Activated T-helper 1 cell treated with Interleukin-2 at 50 U/mL for 16 hours (primary cell): ENCODE data around the gene GPR3.
A peak's percentile ranks its signal among the peaks of the same experiment; 100 is the strongest.
"Not testable (repeated sequence)": the region's sequence is repeated elsewhere in the genome, so short reads cannot be mapped to it uniquely, and the experiment has no call there.

ENCODE experiments used
- DNase-seq: peaks from one replicate; pipeline ENCODE4 v3.0.0-alpha.2; 2020; ENCODE audit warnings: low read depth

GPR3 gene

DNA sequence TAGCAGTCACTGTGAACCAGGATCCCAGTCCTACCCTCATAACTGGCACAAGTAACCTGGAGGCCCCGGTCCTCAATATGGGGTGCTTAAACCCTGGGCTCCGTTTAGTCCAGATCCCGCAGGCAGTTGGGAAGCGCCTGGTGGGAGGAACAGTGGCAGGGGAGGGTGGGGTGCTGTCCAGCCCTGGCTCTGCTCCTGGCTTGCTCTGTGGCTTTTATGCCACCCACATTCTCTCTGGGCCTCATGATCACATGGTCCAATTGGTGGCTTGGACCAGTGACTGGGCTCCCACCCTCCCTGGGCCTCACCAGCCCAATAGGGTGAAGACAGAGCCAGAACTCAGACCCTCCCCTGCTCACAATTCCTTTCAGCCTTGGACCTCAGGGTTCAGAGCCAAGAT, 12.2 kb upstream of the GPR3 start:
- no peak for DNase-seq

DNA sequence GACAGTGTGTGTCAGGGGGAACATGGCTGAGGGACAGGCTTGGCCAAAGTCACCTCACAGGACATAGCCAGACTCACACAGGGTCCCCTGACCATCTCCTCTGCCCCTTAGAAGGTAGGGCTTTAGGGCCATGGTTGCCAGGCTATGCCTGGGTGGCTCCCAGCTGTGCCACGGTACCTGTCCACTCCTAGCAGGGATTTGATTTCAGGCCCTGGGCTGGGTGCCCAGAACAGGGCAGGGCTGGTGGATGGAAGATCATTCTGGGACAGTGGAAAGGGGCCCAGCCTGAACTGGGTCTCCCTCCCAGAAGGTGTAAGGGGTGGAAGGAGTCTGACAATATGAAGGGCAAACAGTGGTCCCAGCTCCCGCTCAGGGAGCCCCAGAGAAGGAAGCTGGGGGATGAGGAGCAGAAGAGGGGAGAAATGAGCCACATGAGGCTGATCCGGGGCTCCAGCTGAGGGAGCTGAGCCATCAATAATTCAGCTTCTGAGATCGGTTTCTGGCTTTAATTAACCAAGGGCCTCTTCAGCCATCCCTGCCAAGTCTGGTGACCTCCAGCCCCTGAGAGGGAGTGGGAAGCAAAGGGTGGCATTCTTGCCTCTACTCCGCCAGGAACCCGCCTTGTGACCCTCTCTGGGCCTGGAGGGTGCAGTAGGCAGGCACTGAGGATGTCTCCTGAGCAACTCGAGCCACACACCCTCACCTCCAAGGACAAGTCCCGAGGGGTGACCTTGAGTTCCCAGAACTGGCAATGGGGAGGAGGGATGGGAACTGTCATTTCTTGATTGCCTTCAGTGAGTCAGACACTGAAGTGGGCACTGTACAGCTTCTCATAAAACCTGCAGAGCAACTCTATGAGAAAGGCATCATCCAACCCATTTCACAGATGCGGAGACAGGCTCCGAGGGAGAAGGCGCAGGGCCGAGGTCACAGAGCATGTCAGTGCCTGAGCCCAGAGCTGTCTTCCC, 11.4 kb upstream of the GPR3 start:
- no peak for DNase-seq

DNA sequence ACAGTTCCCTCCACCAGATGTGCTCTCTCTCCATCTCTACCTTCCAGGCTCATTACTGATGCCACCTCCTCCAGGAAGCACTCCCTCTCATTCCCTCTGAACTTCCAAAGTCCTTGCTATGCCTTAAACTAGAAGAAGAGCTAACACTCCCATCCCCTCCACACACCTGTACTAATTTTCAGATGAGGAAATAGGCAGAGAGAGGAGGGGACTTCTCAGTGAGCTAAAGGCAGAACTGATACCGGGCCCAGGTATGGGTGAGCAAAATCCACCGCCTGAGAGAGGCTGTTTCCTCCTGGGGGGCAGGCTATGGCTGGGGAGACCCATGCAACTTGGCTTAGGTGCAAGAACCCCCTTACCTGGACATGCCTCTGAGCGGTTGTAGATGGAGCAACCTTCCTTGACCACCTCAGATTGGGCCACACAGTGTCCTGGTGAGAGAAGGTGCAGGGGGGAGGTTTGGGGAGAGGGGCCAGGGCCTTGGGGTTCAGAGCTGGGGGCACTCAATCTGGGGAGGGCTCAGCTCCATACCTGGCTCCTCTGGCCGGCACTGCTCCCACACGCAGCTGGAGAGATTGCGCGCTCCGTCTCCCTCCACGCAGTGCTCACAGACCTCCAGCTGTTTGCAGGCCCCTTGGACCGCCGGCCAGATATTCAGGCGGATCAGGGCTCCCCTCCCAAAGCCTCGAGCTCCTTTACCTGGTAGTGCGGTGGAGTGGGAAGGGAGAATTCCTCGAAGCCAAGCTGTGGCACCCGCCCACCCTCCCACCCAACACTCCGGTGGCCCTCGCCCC, 10.3 kb upstream of the GPR3 start:
- no peak for DNase-seq

DNA sequence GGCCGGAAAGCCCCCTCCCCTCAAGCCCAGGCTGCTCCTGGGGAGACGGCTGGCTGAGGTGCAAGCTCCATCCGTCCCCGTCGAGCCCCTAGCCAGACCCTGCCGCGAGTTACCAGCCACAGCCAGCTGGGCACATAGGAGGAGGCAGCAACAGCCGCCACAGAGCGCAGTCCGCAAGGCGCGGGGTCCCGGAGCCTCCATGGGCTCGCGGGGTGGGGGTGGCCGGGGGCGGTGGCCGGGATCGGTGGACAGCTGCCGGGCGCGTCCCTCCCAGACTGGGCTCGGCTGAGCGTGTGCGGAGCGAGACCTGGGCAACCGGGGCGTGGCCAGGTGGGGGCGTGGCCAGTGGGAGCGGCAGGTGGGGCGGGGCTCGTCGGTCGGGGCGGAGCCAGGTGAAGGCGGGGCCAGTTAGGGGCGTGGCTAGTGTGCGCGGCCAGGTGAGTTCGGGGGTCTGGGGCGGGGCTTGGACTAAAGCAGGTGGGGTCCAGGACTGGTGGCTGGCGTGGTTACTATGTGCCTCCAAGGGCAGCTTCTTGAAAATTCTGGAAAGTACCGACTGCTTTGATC, 9.3 kb upstream of the GPR3 start, which contains the start of gene CD164L2:
Gene CD164L2 (minus strand): TSS at position 295 of the 567 bp plus-strand sequence. CDS start 94 bp downstream, at position 201.
- DNase-seq, result no peak

DNA sequence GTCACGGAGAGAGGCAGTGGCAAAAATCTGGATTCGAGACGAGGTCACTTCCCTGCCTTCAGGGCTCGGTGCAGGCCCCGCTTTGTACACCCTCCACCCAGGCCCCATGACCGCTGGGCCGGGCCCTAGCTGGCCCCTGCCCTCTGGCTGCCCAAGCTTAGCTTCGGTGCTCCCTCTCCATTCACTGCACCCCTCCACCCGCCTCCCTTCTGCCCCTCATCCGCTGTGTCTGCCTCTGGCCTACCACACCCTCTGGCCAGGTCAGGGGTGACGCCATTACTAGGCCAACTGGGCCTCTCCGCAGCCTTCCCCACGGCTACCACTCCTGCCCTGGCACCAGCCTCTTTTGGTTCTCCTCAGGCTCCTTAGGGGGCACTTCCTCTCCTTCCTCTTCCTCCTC, 8.8 kb upstream of the GPR3 start:
- DNase-seq, result no peak

DNA sequence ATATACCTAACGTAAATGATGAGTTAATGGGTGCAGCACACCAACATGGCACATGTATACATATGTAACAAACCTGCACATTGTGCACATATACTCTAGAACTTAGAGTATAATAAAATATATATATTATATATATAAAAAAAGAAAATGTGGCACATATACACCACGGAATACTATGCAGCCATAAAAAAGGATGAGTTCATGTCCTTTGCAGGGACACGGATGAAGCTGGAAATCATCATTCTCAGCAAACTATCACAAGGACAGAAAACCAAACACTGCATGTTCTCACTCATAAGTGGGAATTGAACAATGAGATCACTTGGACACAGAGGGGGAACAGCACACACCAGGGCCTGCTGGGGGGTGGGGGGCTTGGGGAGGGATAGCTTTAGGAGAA, 7.6 kb upstream of the GPR3 start:
- DNase-seq, result not testable (repeated sequence)

DNA sequence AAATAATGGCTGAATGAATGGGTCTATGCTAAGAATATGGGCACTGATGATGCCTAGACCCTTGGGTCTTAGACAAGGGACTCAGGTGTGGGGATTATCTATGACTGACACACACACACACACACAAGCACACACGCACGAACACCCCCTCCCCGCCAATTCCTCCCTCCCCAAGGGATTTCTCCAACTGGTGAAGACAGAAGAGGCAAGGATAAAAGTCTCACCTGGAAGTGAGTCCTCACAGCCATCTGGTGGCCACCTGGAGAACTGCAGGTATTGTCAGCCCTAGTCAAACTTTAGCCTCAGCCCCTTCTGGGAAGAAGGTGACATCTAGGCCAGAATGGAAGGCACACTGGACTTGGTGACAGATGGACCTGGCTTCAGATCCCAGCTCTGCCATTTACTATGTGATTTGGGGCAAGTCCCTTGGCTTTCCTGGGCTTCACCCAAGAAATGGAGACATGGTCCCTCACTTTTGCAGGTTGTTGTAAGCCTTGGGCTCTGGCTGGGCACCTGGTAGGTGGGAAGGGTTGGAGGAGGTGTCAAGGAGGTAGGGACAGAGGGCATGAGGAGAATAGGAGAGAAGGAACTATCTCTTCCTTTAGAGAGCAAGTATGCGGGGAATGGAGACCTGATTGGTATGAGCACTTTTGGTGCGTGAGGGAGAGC, 4.0 kb upstream of the GPR3 start:
- DNase-seq, result peak; percentile 51

DNA sequence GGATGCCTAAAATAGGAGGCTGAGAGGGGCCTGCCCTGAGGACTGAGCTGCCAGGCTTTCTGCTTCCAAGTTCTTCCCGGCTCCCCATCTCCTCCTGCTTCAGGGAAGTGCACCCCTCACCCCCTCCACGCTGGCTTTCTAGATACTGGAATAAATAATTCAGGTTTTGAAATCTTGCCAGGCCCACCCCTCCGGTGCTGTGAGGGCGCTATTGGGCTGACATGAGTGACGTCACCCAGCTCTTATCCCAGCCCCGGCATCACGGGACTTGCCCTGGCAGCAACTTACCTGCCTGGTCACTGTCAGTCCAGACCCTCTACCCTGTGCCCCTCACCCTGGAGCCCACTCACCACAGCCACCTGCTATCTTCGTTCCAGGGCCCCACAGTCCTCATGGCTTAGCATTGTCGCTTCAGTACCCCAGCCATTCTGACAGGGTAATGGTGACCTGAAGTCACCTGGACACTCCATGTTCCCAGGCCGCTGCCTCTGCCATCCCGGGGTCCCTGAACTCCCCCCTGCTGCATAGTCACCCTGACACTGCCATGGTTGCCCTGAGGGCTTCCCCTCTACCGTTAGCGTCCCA, 819 bp upstream of the GPR3 start:
- no peak for DNase-seq

DNA sequence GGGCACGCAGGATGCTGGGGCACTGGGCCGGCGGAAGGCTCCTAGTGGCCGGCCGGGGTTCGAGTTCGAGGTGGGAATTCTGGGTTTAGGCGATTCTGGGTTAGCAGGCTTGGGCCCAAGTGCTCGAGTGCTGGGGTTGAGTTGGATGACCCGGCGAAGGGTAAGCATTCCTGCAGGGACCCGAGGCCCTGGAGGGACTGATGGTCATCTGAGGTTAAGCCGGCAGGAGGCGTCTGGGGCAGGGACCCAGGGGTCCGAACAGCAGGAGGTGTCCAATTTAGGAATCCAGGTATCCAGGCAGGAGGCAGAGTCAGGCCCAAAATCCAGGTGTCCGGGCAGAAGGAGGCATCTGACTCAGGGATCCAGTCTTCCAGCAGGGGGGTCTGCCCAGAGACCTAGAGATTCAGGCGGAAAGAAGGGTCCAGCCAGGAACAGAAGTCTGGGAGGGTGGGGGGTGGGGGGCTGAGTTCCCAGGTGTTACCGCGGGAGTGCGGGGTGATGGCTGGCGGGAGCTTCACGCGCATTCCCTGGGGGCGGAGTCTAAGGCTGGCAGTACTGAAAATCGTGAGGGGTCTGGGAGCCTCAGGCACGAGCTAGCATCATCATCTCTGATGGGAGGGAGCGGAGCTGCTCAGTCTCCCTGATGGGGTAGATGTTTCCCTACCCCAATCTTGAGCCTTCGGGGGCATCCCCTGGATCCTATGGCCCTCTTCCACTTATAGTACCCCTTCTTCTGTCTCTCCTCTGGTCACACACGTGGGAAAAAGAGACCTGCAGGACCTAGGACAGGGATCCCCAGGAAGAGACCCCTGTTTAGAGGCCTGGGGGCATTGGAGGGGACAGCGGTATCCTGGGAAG, 585 bp downstream of the GPR3 start:
- no peak for DNase-seq

DNA sequence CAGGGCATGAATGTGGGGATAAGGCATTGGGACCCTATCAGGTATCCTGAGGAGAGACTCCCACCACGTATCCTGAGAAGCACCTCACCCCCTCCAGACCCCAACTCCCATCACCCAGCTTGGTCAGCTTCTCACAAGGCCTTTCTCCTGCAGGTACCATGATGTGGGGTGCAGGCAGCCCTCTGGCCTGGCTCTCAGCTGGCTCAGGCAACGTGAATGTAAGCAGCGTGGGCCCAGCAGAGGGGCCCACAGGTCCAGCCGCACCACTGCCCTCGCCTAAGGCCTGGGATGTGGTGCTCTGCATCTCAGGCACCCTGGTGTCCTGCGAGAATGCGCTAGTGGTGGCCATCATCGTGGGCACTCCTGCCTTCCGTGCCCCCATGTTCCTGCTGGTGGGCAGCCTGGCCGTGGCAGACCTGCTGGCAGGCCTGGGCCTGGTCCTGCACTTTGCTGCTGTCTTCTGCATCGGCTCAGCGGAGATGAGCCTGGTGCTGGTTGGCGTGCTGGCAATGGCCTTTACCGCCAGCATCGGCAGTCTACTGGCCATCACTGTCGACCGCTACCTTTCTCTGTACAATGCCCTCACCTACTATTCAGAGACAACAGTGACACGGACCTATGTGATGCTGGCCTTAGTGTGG, 1.3 kb downstream of the GPR3 start:
- no peak for DNase-seq

DNA sequence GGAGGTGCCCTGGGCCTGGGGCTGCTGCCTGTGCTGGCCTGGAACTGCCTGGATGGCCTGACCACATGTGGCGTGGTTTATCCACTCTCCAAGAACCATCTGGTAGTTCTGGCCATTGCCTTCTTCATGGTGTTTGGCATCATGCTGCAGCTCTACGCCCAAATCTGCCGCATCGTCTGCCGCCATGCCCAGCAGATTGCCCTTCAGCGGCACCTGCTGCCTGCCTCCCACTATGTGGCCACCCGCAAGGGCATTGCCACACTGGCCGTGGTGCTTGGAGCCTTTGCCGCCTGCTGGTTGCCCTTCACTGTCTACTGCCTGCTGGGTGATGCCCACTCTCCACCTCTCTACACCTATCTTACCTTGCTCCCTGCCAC, 1.8 kb downstream of the GPR3 start:
- DNase-seq, result no peak

DNA sequence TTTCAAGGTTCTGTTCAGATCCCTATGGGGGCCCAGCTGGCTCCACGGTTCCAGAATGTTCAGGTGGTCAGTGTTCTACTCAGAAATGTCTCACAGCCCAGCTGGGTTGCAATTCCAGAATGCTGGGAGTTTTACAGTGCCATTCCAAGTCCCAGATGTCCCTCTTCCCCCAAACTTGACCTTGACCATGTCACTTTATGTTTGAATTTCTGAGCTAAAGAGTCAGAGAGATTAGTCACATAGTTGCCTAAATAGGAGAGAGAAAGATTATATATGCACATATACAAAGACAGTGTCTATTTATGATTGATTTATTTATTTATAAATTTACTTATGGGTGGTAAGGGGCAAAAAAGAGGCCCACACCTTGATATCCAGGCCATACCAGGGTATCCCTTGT, 2.5 kb downstream of the GPR3 start:
- no peak for DNase-seq

DNA sequence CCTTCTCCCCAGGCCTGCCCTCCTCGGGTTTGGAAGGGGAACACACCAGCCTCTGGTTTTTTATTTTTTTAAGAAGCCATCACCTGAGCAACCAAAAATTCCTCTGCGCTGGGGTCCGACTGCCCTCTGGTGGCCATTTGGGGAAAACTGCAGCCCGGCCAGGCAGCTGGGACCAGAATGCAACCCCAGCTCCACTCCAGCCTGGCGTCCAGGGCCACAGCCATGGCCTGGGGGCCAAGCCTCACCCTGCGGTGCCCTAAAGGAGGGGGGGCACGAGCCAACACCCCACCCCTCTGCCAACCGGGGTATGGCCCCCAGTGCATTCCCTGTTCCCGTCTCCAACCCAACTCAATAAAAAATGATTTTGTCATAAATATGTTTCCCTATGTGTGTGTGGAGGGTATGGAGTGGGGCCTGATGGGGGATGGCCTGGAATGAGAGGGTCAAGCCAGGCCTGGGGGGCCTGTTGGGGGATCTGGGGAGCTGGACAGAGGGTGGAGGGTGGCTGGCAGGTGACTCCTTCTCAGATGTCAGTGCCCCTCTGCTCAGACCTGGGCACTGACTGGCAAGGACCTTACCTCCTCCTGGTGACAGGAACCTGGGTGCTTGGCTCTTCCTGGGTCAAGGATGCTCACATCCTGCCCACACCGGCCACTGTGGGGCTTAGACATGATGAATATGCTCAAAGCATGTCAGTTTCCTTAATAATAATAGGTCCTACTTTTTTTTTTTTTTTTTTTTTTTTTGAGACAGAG, 3.2 kb downstream of the GPR3 start:
- peak; percentile 66 for DNase-seq

DNA sequence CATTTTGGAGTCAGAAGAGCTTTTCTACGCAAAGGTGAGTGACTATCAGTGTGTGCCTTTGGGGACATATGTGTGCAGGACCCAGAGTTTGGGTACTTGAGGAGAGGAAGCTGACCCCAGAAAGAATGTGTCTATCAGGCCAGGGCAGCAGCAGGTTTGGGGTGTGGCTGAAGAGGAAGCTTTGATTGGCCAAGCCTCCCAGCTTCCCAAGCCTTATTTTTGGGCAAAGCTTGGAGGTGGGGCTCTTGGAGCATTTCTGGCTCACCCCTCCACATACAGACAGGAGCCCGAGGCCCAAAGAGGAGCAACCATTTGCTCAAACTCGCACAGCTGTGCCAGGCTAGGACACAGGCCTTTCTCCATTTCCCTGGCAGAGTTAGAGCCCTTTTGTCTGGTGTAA, 4.7 kb downstream of the GPR3 start:
- DNase-seq, result no peak

DNA sequence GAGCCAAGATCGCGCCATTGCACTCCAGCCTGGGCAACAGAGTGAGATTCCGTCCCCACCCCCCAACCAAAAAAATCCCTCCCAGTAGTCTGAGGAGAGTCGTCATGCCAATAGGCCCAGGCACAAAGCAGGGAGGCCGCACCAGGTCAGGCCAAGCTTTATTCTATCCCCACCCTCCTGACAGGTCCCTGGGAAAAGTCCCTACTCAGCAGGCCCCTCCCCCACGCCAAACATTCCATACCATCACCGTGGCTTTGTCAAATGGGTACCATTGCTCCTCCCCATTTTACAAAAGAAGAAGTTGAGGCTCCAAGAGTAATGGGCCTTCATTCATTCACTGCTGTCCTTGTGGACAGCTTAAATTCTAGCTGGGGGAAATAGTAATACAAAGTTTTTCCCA, 5.3 kb downstream of the GPR3 start:
- DNase-seq, result no peak

DNA sequence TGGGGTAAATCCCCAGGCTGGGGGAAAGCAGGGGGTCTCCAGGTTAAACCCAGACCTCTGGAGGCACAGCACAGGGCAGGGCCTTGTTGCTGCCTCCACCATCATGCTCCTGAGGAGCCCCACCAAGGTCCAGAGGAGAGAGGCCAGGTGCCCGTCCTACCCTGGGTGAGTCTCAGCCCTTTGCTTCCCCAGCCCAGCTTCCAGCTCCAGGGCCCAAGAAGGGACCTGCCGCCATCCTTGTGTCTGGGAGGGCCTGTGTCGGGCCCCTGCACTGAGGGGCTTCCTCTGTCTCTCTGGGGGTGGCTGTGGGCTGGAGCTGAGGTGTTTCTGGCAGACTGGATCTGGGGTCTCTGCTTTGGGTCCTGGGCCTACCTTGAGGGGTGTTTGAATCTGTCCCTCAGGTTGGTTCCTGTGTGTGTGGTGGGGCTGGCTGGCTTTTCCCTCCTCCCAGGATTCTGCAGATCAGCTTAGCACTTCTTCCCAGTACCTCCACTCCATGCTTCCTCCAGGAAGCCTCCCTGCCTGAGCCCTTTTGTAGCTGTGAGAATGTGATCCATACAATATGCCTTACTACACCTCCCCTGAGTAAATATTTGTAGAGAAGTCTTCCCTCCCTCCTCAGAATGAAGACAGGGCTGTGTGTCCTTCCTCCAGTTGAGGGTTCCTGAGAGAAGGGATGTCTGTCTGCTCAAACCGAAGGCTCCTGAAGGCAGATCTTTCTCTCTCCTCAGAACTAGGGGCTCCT, 6.2 kb downstream of the GPR3 start:
- no peak for DNase-seq

DNA sequence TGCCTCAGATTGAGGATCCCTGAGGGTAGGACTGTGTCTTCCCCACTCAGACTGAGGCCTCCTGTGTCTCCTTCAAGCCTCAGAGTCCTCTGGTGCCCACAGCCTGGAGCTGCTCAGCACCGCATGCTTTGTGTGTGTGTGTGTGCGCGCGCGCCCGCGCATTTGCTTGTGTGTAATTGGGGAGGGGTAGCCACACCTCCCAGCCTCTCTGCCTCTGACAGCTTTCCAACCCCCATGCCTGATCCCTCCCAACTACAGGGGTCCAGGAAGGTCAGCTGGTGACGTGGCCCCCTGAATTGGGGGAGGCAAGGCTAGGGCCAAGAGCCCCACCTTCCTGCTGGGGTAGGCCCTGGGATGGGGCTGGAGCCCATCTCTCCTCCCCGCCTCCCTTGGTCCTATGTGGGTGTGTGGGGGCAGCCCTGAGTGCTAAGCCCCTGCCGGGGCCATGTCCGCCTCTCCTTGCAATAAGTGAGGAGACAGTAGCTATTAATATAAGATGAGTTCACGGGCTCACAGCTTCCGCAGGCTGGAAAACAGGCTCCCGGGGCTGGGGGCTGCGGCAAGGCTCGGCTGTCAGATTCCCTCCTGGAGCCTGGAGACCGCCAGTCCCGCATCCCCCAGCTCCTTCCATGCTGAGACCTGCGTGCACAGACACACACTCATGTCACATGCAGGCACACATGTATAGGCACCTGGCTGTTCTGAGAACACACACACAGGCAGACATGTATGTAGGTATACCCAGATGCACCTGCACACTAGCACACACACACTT, 7.0 kb downstream of the GPR3 start:
- DNase-seq, result no peak
